LHCN-M2 (cell line): Measurements from ENCODE around the gene XDH. TPM values are rescaled to one million over a fixed set of nuclear protein-coding genes. Genes with fewer than 3 reads are reported as not detected.
A peak's percentile ranks its signal among the peaks of the same experiment; 100 is the strongest.

Experiments used
- DNase-seq: peaks from one replicate; pipeline ENCODE4 v3.0.0-alpha.2; 2012; ENCODE audit warnings: low read depth
- total RNA-seq: library from RNA; depleted of rRNA; stranded (reverse); fragments of >200 nt; gene quantifications from 2 replicates; pipeline ENCODE4 v1.2.3, GENCODE V29; 2014

Gene XDH
- total RNA-seq, 1 experiment from 2014 or later = 0.06 TPM

DNA sequence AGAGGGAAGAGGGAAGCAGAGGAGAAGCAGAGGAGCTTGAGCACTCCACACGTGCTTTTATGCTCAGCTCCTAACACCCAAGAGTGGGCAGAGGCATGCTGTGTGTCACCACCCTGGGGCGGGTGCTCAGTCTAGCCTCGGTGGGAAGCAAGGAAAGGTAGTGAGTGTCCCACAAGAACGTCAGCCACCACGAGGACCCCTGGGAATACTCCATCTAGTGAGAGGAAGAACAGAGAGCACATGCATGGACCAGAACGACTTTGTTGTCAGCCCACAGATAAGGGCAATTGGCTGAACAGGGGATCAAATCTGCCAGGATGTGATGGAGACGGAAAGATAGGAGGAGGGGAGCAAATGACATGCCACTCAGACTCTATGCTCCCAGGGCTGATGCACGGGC is 83.4 kb downstream of the XDH start:
- no peak for DNase-seq

DNA sequence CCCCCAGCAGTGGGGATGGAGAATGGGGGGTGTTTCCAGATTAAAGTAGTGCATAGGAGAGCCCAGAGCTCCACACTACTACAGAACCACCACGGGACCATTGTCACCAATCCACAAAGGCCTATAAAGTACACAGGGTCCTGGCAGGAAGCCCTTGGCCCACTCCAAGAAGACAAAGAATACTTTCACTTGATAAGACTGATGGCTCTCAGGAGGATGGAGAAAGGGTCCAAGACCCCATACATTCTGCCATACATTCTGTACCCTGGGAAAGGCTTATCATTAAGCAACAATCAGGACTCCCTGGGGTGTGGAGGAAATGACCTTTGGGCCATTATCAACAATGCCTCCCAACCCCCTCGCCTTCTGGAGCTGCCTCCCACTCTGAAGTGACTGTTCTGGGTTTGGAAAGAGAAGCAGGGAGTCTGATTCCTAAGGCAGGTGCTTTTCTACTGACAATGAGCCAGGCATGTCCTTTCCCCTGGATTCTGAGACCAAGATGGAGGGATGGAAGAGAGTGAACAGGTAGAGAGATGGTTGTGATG is 85.4 kb downstream of the XDH start:
- no peak for DNase-seq

DNA sequence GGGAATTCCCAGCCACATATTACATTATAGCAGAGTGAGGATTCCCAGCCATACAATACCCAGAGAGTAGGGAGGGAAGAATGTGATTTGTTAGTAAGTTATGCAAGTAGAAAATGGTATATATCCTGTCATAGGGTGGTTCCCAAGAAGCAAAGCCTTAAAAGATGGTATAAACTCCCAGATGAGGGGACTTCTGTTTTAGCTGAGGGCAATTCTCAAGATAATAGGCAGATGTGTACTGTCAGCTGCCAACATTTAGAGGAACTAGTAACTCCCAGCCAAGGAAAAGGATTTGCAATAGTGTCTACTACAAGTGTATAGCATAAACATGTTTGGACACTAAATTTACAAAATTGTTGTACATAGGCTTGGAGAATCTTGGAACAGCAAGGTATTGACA is 86.5 kb downstream of the XDH start:
- no peak for DNase-seq

DNA sequence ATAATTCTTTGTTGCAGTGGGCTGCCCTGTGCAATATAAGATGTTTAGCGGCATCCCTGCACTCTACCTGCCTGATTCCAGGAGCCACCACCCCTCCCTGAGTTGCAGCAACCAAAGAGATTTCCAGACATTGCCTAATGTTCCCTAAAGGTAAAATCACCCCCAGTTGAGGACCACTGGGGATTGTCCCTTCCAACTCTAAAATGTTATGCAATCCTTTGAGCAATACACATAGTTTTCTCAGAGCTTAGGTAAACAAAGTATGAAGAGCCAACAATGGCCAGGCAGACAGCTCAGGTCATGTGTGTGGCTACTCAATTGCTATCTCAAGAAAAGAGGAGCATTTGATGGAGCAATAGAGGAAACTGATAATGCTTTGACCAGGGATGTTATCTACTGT is 87.0 kb downstream of the XDH start:
- no peak for DNase-seq

DNA sequence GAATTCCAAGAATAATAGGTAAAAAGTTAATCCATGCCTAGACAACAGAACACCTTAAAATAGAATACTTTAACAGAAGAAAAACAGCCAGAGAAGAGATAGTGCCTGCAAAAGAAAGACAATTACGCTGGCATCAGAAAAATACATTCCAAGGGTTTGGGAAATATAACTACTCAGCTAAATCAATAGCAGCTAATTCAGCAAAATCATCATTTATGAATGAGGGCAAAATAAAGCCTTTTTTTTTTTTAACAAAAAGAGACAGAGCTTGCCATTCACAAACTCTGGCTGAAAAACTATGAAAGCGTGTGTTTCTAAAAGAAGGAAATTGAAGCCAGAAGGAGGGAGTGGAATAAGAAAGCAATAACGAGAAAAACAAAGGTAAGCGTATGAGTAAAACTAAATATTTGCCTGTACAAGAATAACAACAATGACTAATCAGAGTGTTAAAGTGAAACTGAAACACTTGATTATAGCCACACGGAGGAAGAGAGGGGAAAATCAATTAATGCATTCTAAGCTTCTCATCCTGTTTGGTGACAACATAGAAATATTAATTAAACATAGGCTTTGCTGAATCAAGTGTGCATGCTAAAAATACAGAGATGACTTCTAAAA is 90.4 kb downstream of the XDH start:
- DNase-seq = no peak

DNA sequence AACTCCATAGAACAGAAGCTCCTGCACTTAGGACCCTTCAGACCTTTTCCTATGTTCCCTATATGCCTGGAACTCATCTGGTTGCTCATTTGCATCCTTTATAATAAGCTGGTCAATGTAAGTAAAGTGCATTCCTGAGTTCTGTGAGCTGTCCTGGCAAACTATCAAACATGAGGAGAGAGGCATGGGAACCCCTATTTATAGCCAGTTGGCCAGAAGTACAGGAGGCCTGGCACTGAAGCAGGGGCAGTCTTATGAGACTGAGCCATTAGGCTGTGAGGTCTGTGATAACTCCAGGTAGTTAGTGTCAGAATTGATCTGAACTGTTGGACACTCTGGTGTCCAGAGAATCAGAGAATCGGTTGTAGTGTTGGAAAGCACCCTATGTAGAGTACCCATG is 92.2 kb downstream of the XDH start:
- no peak for DNase-seq

DNA sequence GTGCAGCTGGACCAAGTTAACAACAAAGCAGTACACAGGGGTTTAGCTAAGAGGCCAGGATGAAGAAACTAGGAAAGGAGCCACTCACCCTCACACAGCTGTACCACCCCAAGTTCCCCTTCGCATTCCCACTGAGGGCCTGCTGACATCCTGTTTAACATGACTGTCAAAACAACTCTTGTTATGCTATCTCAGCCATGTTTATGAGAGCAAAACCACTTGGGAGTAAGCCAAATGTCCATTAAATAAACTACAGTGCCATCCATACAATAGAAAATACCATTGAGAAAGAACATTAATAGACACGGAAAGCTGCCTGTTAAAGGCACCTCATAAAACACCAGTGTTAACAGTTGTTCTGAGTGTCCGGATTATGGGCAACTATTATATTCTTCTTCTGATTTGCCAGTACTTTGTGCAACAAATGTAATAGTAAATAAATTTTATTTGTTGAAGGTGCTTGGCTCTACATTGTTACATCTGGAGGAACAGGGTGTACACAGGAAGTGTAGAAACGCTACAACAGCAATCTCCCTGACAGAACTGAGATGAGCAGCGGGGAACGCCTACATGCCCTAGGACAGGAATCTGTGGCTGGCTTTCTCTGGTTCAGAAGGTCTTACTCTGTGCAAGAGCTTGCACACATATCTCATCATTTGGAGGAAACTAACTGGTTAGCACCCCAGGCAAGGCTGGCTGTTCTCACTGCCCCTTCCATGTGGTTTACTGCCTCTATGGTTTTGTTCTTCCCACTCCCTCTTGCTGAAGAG is 95.0 kb downstream of the XDH start:
- peak; percentile 60 for DNase-seq

DNA sequence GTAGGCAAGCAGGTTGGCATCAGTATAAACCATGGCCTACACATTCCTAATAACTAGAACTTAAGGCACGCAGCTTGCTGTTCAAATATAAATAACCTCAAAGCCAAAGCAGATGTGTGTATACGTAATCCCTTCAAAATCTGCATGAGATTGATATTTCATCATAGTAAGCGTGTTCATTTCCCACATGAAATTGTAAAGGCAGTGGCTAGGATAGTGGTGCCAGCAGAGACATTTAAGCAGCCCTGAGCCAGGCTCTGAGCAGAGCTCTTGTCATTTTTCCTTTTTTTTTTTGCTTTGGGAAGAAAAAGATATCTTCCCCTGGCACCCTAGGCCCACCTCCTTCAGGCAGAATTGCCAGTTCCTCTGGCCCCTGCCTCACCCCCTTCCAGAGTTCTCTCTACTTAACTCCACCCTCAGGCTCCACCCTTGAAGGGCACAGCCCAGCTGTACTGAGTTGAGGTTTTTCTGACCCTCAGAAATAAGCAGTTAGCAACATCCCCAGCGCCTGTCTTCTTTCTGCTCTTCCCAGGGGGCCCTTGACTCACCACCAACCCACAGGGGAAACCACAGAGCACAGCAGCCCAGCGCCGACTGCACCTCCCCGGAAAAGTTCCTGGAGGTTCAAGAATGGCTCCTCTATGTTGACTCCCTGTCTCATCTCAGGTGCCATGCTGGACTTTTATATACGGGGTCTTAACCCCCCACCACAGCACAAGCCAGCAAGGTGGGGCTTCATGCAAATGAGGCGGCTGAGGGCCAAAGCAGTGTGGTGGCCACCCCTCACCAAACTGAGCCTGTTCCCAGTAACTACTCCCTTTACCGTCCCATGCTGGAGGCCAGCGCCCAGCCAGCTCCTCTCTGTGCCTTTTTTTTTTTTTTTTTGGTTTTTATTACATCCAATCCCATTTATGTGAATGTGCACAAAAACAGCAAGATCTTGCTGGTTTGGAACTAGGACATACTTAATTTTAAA is 95.9 kb downstream of the XDH start:
- DNase-seq = peak; percentile 89

DNA sequence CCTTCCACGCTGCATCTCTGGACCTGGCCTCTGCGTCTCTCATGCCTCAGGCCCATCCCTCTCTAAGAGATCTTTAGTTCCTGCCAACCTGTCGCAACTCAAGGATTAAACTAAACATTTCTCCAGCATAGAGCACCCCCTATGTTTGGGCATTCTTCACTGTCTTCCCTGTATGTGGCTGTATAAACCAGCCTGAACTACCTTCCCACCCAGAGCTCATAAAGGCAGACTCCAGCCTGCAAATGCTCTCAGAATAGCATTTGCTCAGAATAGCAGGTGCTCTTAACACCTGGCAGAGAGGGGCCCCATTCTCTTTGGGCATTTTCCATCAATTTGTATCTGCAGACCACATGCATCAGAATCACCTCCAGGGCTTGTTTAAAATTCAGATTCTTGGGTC is 97.1 kb downstream of the XDH start:
- no peak for DNase-seq

DNA sequence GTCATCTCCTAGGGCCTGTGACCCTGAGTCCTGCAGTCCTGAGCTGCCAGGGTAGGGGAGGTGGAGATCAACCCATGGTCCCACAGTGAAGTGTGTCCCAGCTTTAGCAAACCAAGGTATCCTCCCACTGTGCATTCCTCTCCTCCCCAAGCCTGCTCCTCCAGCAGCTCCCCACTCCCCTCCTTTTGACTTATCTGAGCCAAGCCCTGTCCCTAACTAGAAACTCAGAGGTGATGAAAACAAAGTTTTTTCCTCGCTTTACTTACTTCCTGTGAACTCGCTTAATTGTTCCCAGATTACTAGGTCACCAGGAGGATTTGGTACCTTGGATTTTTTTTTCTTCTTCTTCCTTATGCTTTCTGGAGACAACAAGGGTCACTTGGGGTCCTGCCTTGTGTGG is 99.8 kb downstream of the XDH start:
- DNase-seq = no peak

DNA sequence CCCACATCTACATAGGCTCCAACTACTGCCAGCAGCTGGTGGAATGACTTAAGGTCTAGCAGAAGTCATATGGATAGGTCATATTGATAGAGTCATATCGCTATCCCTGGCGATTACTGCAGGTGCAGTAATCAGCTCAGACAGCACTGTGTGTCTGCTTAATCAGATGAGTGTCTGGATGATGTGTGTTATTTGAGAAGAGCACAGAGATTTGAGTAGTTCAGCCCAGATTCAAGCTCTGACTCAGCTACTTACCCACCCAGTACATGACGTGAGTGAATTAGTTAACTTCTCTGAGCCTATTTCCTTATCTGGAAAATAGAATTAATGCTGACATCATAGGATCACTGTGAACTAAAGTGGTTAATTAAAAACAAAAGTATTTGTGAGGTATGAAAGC is 101.6 kb downstream of the XDH start:
- DNase-seq = peak; percentile 32

DNA sequence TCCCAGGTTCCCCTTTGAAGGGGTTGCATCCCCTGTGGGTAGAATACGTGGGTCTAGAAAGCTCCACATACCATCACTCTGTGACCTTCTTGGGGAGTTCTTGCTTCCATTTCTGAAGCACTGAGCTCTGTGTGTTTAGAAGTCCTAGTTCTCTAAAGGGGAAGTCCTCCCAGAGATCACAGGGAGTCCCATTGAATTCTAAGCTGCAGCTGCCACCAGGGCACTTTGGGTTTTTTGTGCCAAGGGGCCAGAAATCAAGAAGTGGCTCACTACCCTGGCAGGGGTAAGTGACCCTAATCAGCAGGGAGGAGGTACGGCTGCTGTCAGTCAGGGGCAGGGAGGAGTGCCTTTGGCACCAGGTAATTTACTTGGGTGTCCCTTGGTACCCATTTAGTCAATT is 109.7 kb downstream of the XDH start:
- DNase-seq = no peak

DNA sequence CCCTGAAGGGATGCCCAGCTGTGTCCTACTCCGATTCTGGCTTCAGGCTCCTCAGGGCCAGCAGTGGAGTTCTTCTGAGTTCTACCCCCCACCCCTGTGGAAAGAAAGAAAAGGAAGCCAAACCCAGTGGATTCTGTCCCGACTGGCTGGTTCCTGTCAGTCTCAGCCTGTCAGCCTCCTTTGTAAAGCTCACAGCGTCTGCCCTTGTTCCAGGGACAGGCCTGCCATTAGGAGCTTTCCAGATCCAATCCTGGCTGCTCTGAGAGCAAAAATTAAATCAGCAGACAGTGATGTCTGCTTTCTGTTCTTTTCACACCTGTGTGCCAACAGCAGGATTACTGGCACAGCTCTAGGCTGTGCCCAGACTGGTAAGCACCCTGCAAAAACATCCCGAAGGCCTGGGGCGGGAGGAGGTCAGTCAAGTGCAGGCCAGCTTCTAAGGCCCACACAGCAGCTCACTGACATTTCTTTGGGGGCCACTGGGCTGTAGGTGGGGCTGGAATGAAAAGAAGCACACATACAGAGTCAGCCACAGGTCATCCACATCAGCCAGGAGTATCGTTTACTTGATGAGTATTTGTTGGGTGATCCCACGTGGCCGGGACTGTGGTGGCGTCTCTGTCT is 111.5 kb downstream of the XDH start:
- no peak for DNase-seq

DNA sequence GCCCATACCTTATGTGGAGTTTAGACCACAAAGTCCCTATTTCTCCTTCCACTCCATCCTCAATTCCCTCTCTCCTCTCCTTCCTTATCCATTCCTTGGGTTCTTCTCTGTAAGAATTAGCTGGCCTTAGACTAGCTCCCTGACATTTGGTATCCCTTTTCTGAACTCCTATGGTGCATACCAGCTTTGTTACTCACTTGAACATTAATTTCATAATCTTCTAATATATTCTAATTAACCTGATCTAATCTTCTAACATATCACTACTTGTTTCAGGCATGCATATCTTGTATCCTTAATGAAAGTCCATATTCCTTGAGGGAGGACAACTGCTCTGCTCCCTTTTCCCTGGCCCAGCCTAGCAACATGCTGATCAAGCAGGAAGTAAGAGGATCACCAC is 114.2 kb downstream of the XDH start:
- DNase-seq = no peak

DNA sequence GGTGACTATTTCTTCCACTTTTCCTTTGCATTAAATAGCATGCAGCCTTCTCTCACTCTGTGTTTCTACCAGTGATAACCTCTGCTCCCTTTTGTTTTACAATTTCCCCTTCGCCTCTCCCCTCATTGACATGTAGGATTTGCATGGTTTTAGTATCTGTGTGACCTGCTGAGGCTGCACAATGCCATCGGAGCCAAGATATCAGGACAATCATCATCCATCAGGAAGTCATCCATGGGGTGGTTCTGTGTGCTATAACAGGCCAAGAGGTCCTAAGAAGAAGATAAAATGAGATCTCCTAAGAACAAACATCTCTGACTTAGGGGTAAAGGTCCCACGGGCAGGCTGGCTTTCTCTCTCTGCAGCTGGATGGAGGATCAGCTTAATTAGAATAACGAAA is 115.0 kb downstream of the XDH start:
- DNase-seq = no peak

DNA sequence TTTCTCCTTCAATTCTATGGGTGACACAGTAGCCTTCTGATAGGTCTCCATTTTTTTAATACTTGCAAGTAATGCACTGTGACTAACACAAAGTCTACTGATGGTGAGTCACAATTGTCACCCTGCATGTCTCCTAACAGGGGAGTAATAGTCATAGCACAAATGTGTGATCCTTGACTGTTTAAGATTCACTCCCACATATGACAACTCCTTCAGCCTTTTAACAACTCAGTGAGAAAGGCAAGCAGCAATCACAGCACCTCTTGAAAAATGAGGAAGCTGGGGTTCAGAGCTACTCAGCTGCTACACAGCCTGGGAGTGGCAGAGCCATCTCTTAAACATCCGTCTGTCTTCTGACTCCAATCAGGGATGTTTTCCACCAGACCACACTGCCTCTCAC is 116.8 kb downstream of the XDH start:
- DNase-seq = peak; percentile 25

DNA sequence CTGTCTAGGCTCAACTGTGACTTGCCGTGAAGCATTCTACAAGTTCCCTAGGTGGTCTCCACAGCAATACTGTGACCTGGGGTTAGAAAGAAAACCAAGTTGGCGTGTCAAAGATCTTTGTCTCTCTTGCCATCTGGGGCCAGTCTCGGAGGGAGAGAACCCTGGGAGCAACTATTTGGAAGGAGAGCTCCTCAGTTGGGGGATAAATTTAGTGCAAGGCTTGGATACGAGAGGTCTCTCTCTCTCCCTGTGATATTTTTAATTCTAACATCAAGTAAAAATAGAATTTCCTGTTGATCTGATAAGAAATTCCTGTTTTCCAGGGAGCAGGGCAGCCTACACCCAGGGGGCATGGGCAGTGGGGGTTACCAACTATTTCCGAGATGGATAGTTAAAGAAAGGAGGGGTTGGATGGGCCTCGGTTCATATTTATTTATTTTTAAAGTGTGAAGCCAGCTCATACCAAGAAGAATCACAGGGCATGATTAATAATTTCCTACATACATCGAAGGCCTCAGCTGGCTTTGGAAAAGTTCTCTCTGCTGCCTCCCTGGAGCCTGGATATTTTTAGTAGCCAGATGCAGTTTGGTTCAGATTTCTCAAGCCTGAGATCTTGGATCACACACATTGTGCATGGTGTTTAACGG is 117.8 kb downstream of the XDH start:
- no peak for DNase-seq

DNA sequence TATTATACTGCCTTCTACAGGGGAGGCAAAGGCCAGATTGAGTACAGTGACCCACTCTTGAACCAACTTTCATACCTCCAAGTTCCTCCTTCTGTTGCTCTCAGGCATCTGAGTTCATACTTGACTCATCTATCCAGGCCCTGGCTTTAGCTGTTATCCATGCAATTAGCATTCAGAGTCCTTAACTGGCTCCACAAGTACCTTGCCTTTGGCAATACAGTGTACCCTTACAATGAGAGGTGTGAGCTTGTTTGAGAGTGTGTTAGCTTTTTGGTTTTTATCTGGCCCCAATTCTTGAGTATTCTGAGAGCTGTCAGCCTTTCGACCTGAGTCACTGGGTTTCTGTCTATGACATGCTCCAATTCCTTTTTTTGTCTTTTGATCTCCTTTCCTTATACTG is 120.3 kb downstream of the XDH start:
- no peak for DNase-seq

DNA sequence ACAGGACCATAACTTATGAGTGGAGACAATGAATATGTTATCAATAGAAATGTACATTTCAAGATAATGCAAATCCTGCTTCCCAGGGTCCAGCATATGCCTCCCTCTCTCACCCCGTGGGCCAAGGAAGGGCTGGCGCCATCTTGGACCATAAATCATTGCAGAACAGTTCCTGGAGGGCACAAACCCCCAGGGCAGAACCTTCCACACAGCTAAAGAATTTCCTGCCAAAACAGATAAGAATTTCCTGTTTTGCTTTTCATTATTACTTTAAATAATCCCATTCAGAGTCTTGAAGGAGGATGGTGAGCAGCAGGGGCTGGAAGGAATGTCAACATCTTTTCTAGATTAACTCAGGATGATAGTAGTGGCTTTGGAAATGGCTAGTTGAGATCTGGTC is 126.9 kb downstream of the XDH start:
- no peak for DNase-seq

DNA sequence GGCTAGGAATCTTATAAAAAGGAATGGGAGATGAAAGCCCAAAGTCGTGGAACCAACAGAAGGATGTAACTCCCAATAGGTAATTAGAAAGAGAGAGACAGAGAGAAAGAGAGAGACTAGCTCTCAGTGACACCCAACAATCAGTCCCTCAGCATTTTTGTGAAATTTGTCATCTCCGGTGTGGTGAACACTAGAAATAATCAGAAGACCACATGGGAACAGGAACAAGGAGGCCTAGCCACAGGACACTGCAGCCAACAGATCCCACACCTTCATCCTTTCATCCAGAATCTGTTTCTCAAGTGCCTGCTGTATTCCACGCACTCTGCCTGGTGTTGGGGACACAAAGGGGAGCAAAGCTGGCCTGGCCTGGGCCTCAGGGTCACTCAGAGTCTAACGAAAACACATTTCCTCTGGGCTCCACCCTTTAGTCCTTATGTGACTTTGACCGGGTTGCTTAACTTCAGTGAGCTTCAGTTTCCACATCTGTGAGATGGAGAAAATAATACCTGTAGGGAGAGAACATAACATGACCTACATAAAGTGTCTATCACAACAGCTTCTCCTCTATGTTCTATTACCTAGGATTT is 127.5 kb downstream of the XDH start:
- DNase-seq = peak; percentile 12

DNA sequence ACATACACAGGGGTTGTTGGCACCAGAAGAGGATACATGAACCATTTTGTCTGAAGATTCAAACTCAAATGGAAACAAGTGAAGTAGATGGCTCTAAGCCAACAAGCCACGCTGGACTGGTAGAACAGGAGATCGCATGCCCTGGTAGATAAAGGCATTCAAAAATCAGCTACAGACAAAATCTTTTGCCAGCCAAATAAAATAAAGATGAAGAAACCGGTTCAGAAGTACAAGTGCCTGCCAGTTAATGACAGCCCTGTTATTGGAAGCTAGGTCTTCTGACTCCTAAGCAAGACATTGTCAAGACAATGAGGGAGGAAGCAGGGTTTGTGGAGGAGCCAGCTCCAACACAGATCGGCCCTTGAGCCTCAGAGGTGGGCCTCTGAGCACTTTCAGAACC is 128.3 kb downstream of the XDH start:
- DNase-seq = no peak
